LNCaP clone FGC (cell line): ENCODE measurements around the gene IQGAP2.

Experiments used
- DNase-seq: peaks from one replicate; pipeline ENCODE4 v3.0.0-alpha.2; 2011; ENCODE audit warnings: low read depth
- H3K4me3 ChIP-seq: 2 replicates; pipeline ENCODE4 v1.5.1; 2011; ENCODE audit warnings: mild to moderate bottlenecking, low read depth, low read length, control low read depth
- CTCF ChIP-seq: IDR thresholded peaks from 2 replicates; pipeline ENCODE4 v1.5.1; 2012; ENCODE audit warnings: mild to moderate bottlenecking; ENCODE audit not compliant: control insufficient read depth, insufficient read depth; ENCODE audit errors: extremely low read depth

Gene IQGAP2

DNA sequence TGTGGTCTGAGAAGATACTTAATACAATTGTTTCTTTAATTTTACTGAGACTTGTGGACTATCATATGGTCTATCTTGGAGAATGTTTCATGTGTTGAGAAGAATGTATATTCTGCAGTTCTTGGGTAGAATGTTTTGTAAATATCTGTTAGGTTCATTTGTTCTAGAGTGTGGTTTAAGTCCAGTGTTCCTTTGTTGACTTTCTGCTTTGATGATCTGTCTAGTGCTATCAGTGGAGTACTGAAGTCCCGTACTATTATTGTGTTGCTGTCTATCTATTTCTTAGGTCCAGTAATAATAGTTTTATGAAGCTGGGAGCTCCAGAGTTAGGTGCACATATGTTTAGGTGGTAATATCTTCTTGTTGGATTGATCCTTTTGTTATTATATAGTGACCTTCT is 36.1 kb downstream of the IQGAP2 start:
- no peak overlapping the region for H3K4me3 ChIP-seq
- TF ChIP-seq CTCF: no peak

GRCh38 chr5:76439929-76440328 is 36.8 kb downstream of the IQGAP2 start:
- DNase-seq: no peak
- no peak overlapping the region for H3K4me3 ChIP-seq
- TF ChIP-seq CTCF: no peak

More for the DNA sequence above, 36.1 kb downstream of the IQGAP2 start:
- no peak for DNase-seq

DNA sequence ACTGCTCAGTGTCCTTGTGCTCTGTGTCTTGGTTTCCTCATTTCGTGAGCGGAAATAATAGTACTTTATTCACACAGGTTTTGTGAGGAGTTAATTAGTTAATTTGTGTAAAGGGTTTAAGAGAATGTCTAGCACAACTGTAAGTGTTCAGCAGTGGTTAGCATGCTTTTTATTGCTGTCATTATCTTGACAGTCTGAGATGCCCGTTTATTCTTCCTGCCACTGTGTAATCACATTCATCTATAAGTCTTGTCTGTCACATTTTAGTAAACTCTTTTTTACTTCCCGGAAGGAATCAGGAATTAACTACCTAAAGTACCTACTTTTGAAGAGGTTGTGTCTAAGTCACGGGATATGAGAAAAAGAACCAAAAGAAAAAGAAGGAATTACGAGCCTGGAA is 38.0 kb downstream of the IQGAP2 start:
- no peak for DNase-seq
- no peak overlapping the region for H3K4me3 ChIP-seq
- TF ChIP-seq CTCF: no peak

DNA sequence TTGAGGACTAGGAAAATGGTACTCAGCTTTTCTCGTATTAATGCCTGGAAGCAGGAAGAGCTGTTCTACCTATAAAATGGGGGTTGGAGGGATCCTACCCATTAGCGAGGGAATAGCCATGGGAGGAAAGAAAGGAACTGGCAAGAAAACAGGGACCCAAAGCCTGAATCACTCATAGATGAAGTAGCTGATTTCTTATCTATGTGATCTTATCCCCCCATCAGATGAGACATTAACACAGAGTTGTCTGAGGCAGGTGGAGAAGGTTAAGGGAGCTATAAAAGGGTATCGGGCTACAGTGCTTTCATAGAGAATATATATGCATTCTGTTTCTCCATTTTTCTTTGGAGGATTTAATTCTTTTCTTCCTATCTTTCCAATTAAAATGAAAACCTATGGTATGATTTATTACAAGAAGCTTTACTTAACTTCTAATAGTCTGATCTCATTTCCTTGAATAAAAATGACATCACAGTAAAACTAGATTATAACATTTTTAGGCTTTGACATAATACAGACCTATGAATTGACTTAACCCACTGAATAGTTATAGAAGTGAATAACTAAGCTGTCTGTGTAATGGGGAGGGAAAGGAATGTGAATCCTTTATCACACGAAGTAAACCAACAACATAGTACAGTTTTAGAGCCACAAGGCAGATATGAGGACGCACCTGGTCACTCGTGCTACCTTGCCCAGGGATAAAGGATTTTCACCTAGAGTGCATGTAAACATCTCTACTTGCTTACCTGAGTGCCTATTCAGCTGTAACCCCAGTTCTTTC is 39.0 kb downstream of the IQGAP2 start:
- no peak for TF ChIP-seq CTCF
- H3K4me3 ChIP-seq: no peak overlapping the region
- DNase-seq: no peak

DNA sequence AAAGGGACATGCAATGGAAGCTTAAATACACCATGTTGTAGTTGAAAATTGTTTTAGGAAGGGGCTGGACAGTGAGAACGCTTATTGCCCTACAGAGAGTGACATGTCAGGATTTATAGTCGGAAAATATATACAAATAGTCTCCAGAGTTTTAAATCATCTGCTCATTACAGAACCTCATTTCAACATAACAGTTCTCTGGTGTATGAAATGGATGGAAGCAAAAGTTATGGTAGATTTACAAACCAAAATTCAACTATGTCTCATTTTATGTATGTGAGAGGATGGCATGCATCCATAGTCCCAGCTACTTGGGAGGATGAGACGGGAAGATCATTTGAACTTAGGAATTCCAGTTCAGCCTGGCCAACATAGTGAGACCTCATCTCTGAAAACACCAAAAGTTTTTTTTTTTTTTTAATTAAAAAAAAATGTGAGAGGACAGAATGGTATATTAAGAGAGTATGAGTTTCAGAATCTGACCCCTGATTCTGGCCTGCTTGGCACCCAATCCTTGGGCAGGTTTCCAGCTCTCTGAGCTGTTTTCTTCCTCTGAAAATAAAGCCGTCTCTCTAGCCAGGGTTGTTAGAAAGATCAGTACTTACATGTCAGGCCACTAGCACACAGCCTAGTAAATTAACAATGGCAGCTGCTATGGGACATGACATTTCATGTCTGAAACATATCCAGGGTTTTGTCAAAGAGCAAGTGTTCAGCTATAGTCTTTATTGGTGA is 40.1 kb downstream of the IQGAP2 start:
- no peak for TF ChIP-seq CTCF
- H3K4me3 ChIP-seq: no peak overlapping the region
- no peak for DNase-seq

GRCh38 chr5:76445063-76445462 is 42.0 kb downstream of the IQGAP2 start:
- no peak for TF ChIP-seq CTCF
- no peak for DNase-seq
- H3K4me3 ChIP-seq: no peak overlapping the region

DNA sequence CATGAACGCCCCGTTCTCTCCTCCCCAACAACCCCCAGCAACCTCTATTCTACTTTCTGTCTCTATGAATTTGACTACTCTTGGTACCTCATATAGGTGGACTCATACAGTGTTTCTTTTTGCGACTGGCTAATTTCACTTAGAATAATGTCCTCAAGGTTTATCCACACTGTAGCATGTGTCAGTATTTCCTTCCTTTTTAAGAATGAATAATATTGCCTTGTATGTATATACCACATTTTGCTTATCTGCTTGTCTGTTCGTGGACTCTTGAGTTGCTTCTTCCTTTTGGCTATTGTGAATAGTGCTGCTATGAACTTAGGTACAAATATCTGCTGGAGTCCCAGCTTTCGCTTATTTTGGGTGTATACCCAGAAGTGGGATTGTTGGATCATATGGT is 42.7 kb downstream of the IQGAP2 start:
- no peak for TF ChIP-seq CTCF
- DNase-seq: no peak
- no peak overlapping the region for H3K4me3 ChIP-seq
